ENCODE measurements around the gene DAGLA. TPM values are rescaled to one million over a fixed set of nuclear protein-coding genes. Genes with fewer than 3 reads are reported as not detected.

DAGLA gene
- total and polyA plus RNA-seq, 7 donors = 0.57 to 5.1 (median 2.1) TPM

DNA sequence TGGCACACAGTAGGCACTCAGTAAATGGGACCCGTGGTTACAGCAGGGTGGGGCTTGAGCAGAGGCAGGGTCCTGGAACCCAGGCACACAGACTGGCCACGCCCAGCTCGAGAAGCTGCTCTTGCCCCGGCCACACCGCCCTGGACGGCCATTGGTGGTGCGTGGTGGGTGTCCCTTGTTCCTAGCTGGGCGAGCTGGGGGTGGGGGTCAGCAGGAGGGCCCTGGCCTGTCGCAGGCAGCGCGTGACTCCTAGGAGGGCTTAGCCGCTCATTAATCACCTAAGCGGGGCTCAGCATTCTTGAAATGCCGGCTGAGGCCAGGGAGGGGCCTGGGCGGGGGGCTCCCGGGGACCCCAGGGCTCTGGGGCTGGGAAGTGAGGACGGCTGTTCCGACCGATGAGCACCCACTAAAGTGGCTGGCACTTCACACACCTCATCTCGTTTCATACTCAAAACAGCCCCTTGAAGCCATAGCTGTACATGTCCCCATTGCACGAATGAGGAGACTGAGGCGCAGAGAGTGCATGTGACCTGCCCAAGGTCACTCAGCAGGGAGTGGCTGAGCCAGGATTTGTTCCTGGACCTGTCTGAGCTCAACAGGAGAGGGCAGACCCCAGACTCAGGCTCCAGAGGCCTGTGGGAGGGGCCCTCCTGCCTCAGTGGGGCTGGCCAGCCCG lies 83.9 kb downstream of the DAGLA start:
- DNase-seq (no peak), ATAC-seq (no peak)
- 56 to 63% (median 56%) methylated on average over 23 of the region's 23 CpGs for WGBS, 3 donors
- Histone ChIP-seq H3K27ac (no peak overlapping the region), H3K9me3 (no peaks in the 10 kb centered on the region), H3K27me3 (ENCODE audit: insufficient read depth in 3 of 3, low read length in 2 of 3) (peaks cover 0 to 26% (median 8%) of the 10 kb centered on the region in 3 donors), H3K36me3 (ENCODE audit: insufficient read depth in 1 of 2, low read depth in 1 of 2) (no peaks in the 10 kb centered on the region), H3K4me3 (no peak overlapping the region), H3K4me1 (no peaks in the 10 kb centered on the region)
- intact Hi-C loops (cut with DNase I) = no loop called here
- TF ChIP-seq, protein P1, sequence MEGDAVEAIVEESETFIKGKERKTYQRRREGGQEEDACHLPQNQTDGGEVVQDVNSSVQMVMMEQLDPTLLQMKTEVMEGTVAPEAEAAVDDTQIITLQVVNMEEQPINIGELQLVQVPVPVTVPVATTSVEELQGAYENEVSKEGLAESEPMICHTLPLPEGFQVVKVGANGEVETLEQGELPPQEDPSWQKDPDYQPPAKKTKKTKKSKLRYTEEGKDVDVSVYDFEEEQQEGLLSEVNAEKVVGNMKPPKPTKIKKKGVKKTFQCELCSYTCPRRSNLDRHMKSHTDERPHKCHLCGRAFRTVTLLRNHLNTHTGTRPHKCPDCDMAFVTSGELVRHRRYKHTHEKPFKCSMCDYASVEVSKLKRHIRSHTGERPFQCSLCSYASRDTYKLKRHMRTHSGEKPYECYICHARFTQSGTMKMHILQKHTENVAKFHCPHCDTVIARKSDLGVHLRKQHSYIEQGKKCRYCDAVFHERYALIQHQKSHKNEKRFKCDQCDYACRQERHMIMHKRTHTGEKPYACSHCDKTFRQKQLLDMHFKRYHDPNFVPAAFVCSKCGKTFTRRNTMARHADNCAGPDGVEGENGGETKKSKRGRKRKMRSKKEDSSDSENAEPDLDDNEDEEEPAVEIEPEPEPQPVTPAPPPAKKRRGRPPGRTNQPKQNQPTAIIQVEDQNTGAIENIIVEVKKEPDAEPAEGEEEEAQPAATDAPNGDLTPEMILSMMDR (IDR thresholded peaks at IDR 0.05) = no peak

DNA sequence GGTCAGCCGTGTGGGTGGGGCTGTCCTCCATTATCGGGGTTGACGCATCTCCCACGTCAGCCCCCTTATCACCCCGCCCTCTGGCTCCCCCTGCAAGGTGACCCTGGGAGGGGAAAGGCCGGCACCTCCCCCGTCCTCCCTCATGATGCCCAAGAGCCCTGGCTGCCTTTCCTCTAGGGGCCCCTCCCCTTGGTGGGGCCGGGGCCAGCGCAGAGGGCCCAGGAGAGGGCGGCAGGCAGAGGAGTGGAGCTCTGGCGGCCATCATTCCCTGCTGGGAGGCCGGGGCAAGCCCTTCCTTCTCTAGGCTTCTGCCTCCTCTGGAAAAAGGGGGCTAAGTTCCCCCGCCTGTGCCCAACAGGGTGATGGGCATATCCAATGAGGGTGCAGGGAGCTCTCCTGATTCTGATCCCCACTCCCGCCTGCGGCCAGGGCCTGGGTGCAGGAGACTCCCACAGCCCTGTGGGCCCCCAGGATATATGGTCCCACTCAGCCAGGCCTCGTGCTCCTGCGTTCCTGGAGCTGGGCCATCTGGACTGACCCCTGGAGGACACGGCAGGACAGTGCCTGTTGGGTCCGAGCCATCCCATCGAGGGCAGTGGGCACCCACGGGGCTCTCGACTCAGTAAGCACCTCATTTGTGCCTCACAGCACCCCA lies 84.5 kb downstream of the DAGLA start:
- ATAC-seq = no peak
- H3K9me3 ChIP-seq = no peaks in the 10 kb centered on the region
- 32 to 50% (median 42%) methylated on average over 18 to 22 of the region's 22 CpGs for WGBS, 3 donors
- H3K36me3 ChIP-seq (ENCODE audit: insufficient read depth in 1 of 2, low read depth in 1 of 2) = no peaks in the 10 kb centered on the region
- no peak overlapping the region for H3K27ac ChIP-seq
- TF ChIP-seq, protein P1 (IDR thresholded peaks at IDR 0.05) = no peak
- H3K4me1 ChIP-seq = no peaks in the 10 kb centered on the region
- no peak for DNase-seq
- peaks cover 0 to 26% (median 8%) of the 10 kb centered on the region in 3 donors for H3K27me3 ChIP-seq (ENCODE audit: insufficient read depth in 3 of 3, low read length in 2 of 3)
- H3K4me3 ChIP-seq = no peak overlapping the region
- intact Hi-C loops (cut with DNase I) = no loop called here

DNA sequence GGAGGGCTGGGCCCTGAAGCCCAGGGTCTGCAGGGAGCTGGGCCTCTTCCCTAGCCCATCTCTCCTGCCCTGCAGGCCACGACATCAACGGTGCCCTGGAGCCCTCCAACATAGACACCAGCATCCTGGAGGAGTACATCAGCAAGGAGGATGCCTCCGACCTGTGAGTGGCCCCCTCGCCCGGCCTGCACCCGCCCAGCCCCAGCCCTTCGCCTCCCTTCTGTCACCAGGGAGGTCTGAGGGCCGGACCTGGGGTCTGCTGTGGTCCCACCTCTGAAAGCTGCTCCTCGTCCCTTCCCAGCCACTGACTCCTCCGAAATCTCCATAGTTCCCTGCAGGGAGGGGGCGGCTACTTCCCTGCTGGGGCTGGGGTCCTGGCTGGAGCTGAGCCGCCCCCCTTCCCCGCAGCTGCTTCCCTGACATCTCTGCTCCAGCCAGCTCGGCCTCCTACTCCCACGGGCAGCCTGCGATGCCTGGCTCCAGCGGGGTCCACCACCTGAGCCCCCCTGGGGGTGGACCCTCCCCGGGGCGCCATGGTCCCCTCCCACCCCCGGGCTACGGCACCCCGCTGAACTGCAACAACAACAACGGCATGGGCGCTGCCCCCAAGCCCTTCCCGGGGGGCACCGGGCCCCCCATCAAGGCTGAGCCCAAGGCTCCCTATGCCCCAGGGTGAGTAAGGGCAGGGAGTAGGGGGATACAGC lies 85.5 kb downstream of the DAGLA start:
- Histone ChIP-seq H3K36me3 (ENCODE audit: insufficient read depth in 1 of 2, low read depth in 1 of 2) (no peaks in the 10 kb centered on the region), H3K27me3 (ENCODE audit: insufficient read depth in 3 of 3, low read length in 2 of 3) (peaks cover 0 to 23% (median 8%) of the 10 kb centered on the region in 3 donors), H3K4me3 (no peak overlapping the region), H3K27ac (no peak overlapping the region), H3K4me1 (no peaks in the 10 kb centered on the region), H3K9me3 (no peaks in the 10 kb centered on the region)
- TF ChIP-seq, protein P1 (IDR thresholded peaks at IDR 0.05) = no peak
- no peak for DNase-seq
- ATAC-seq = no peak
- intact Hi-C loops (cut with DNase I) = no loop called here
- 77 to 82% (median 80%) methylated on average over 23 to 26 of the region's 26 CpGs for WGBS, 3 donors

DNA sequence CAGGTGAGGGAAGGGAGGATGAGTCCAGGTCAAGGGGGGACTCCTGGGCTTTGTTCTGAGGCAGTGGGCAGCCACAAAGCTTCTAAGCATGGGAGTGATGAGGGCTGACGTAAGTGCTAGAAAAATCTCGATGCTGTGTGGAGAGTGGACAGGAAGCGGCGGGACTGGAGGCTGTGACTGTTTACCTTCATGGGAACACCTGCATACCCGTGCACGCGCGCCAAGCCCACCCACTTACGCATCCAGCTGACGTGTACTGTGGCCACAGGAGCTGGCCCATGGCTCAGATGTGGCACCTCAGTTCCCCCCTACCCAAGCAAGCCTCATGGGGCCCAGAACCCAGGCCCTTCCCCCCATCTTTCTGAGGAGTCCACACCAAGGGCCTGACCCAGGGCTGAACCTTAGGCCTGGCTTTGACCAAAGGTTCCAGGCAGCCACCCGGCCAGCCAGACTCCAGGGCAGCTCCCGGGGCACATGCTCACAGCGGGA lies 86.2 kb downstream of the DAGLA start:
- 74 to 78% (median 77%) methylated on average over 13 of the region's 13 CpGs for WGBS, 3 donors
- TF ChIP-seq, protein P1 (IDR thresholded peaks at IDR 0.05) = no peak
- Histone ChIP-seq H3K9me3 (no peaks in the 10 kb centered on the region), H3K4me1 (no peaks in the 10 kb centered on the region), H3K36me3 (ENCODE audit: insufficient read depth in 1 of 2, low read depth in 1 of 2) (no peaks in the 10 kb centered on the region), H3K4me3 (no peak overlapping the region), H3K27ac (no peak overlapping the region), H3K27me3 (ENCODE audit: insufficient read depth in 3 of 3, low read length in 2 of 3) (peaks cover 0 to 23% (median 8%) of the 10 kb centered on the region in 3 donors)
- DNase-seq (no peak), ATAC-seq (no peak)
- intact Hi-C loops (cut with DNase I) = no loop called here
